Measurements from ENCODE around the gene RMND5B. TPM values are rescaled to one million over a fixed set of nuclear protein-coding genes. Genes with fewer than 3 reads are reported as not detected.

Gene RMND5B
- total RNA-seq, 1 experiment from 2014 or later: 24.1 TPM

GRCh38 chr5:178120607-178121357, 10.0 kb upstream of the RMND5B start:
- Histone ChIP-seq H3K9me2 (ENCODE audit: insufficient read depth) (no peaks in the 10 kb centered on the region), H3K4me2 (ENCODE audit: low read length) (no peak overlapping the region), H3K4me1 (ENCODE audit: control insufficient read depth in 1 of 2, insufficient read depth in 2 of 2, low read length in 2 of 2) (no peaks in the 10 kb centered on the region), H3K9ac (ENCODE audit: low read length) (no peak overlapping the region), H3K27ac (ENCODE audit: low read depth, low read length) (no peak overlapping the region; the same call in 1 of the 2 replicates), H4K20me1 (ENCODE audit: insufficient read depth) (no peaks in the 10 kb centered on the region), H3K9me3 (ENCODE audit: control insufficient read depth in 1 of 2, insufficient read depth in 1 of 2, low read depth in 1 of 2, low read length in 2 of 2) (no peaks in the 10 kb centered on the region), H2AFZ (ENCODE audit: low read depth, low read length, poor library complexity, severe bottlenecking) (no peak overlapping the region), H3K4me3 (replicated peaks in 1 of 2; ENCODE audit: low read depth in 1 of 2, low read length in 2 of 2) (no peak overlapping the region), H3K36me3 (ENCODE audit: control insufficient read depth in 1 of 2, insufficient read depth in 2 of 2, low read length in 2 of 2) (no peaks in the 10 kb centered on the region; a peak in 1 of 4 replicates), H3K79me2 (ENCODE audit: insufficient read depth, low read length) (peaks cover under 1% of the 10 kb centered on the region; the same call in 1 of the 2 replicates), H3K27me3 (ENCODE audit: insufficient read depth, low read length) (no peaks in the 10 kb centered on the region)
- RAD21 ChIA-PET (ENCODE audit: low non-redundant PET in 1 of 2, low total read pairs in 2 of 2, uncharacterized antibody in 2 of 2, unreplicated experiment in 2 of 2): interaction anchor here in 1 of 2 experiments (0.6 kb wide), 1 partner anchor 45 kb away, joined by 10 read pairs; no protein-coding TSS in a partner anchor
- CTCF ChIA-PET: interaction anchor here (1.0 to 2.0 kb wide), 7 partner anchors 10 to 46 kb away, joined by 3 to 10 read pairs (median 4); partner anchors contain the start of gene RMND5B
- no peak for DNase-seq (ENCODE audit: low read depth, low spot score)
- ATAC-seq: peak; percentile 88
- POLR2A ChIA-PET: no interaction called here
- BruUV-seq (replicated peaks): no TSS peak
- intact Hi-C loops (cut with micrococcal nuclease): no loop called here
- peak in 2 of 3 experiments; percentile 55 to 65; a peak in 4 of 6 replicates for TF ChIP-seq CTCF (IDR thresholded peaks at IDR 0.05 in 2 of 3, conservative IDR thresholded peaks at IDR 0.05 in 1 of 3; ENCODE audit: borderline replicate concordance in 1 of 3, insufficient read depth in 1 of 3, low read depth in 2 of 3, low read length in 2 of 3)
- no peak for TF ChIP-seq ZBTB33 (IDR thresholded peaks at IDR 0.05; ENCODE audit: extremely low read depth, insufficient replicate concordance, low read length)

Measured in HCT116 (cell line).